GM18907 (cell line): ENCODE results near the gene ANXA11.

Experiments used
- ATAC-seq: cut with Tn5 transposase; IDR thresholded peaks from one replicate; pipeline ENCODE4 v1.9.1; 2021; ENCODE audit warnings: mild to moderate bottlenecking, moderate library complexity; ENCODE audit not compliant: unreplicated experiment

Gene ANXA11

GRCh38 chr10:80166581-80167470 lies 38.5 kb downstream of the ANXA11 start:
- ATAC-seq, result no peak

GRCh38 chr10:80165173-80165572 lies 40.2 kb downstream of the ANXA11 start:
- no peak for ATAC-seq

- no peak for ATAC-seq
Observed at GRCh38 chr10:80164596-80164995, 40.7 kb downstream of the ANXA11 start.

GRCh38 chr10:80163741-80164341 lies 41.5 kb downstream of the ANXA11 start:
- no peak for ATAC-seq

GRCh38 chr10:80161321-80162083 lies 43.8 kb downstream of the ANXA11 start:
- ATAC-seq, result no peak

GRCh38 chr10:80160361-80161320 lies 44.7 kb downstream of the ANXA11 start:
- ATAC-seq, result no peak

GRCh38 chr10:80159166-80159873 lies 46.0 kb downstream of the ANXA11 start:
- no peak for ATAC-seq

DNA sequence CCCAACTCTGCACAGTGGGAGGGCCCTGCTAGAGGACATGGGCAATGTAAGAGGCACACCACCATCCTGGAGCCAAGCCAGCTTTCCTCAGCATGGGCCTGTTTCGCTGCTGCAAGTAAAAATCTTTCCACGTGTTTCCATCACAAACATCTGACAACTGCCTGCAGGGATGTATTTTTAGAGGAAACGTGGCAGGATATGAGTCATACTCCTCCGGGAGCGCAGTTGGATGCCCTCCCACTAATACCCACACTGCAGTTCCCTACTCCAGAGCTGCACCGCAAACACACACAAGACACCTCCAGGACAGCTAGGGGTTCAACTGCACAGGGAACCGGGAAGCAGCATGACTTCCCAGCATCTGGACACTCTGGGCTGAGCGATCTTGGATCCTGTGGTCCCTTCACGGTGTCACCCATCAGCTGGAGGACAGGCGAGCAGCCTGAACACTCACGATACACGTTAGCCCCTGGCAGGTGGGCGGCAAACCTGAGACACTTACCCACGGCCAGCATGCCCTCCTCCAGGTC lies 46.7 kb downstream of the ANXA11 start:
- no peak for ATAC-seq

DNA sequence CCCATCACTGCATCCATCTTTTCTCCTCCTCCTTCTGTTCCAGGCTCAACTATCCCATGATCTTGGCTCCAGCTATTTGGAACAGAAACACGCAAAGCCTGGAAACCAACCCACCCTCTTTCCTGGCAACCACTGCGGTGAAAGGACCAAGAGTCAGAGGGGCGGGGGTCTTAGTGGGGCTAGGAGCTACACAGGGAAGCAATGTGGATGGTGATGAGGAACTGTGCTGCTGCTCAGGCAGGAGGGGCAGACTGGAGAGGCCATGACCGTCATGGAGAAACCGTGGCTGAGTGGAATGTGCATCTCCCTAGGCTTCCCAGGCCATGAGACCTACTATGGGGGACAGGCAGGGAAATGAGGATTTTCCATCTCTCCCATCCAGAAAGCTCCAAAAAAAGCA lies 47.2 kb downstream of the ANXA11 start:
- ATAC-seq, result no peak

DNA sequence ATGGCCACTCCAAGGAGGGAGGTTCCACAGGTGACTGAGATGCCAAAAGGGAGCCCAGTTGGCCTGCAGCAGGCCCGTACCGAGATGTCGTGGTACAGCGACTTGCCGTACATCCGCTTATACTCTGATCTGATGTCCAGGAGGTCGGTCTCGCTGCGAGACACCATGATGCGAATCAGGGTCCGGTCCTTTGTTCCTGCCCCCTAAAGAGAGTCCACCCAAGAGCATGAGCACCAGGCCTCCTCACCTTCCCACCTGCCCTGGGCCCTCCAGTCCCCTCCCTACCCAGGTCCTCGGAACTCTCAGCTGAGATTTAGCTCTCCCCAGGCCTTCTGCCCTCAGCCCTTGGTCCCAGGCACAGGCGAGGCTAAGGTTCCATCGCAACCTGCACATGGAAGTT lies 47.8 kb downstream of the ANXA11 start:
- no peak for ATAC-seq

DNA sequence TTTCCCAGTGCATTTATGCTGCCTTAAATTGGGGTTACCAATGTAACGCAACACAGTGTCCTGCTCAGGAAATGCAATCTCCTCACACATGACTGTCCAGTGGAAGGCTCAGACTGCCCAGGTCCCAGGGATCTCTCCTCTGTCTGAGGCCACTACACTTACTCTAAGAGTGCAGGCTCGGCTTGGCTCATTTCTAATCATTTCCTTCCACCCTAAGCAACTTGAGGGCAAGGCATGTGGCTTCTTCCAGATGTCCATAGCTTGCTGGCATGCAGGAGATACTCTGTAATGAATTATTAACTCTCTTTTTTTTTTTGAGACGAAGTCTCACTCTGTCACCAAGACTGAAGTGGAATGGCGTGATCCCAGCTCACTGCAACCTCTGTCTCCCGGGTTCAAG lies 49.1 kb downstream of the ANXA11 start:
- ATAC-seq, result no peak

- ATAC-seq, result no peak
Observed at GRCh38 chr10:80155696-80156215, 49.6 kb downstream of the ANXA11 start.

GRCh38 chr10:80154978-80155695 lies 50.2 kb downstream of the ANXA11 start:
- ATAC-seq, result no peak

DNA sequence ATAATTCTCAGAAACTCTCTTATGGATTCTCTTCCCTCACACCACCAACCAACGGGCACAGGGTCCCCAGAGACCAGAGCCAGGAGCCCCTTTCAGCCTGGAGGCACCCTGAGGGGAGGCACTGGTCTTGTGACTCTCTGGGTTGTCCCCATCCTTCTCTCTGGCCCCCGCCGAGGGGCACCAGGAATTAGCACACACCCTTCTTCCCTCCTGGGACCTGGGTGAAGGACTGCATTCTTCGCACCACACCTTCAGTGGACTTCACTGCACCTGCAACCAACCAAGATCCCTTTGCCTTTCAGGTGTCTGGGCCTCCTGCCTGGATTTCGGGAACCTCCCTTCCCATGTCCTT lies 50.7 kb downstream of the ANXA11 start:
- no peak for ATAC-seq

DNA sequence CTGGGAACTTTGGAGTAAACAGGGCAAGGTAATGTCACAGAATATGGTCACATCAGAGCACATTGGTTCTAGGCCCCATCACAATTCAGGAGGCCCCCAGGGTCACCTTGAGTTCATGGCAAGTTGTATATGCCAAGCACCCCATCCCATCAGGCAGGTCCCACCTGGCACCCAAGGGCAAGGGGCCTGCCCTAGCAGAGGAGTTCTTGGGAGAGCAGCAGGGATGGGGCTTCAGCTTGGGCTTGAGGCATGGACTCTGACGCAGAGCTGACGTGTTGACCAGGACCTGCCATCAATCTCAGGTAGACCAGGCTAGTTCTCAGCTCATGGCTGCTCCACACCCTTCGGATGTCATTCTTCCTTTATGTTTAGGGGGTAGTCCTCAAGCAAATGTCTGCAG lies 51.9 kb downstream of the ANXA11 start:
- no peak for ATAC-seq

- no peak for ATAC-seq
Observed at GRCh38 chr10:80152820-80153219, 52.5 kb downstream of the ANXA11 start.

- ATAC-seq, result no peak
Observed at GRCh38 chr10:80150172-80150571, 55.2 kb downstream of the ANXA11 start.

DNA sequence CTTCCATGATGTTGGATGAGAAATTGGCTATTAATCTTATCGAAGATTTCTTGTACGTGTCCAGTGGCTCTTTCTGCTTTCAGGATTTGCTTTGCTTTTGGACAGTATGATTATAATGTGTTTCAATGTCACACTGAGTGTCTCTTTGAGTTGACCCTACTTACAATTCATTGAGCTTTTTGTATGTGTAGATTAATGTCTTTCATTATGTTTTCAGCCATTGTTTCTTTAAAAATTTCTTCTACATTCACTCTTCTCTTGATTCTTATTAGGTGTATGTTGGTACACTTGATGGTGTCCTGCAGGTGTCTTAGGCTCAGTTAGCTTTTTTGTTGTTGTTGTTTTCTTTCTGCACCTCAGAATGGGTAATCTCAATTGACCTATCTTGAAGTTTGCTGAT lies 56.2 kb downstream of the ANXA11 start:
- no peak for ATAC-seq
